GM12874 (cell line): ENCODE data around the gene C1orf174.

ENCODE experiments used
- TF ChIP-seq, protein P1 (sequence below): IDR thresholded peaks from 2 replicates; pipeline ENCODE4 v1.5.1; 2011; ENCODE audit warnings: low read depth, mild to moderate bottlenecking, control low read depth, low read length, moderate library complexity; ENCODE audit not compliant: insufficient read depth

Gene C1orf174

GRCh38 chr1:3856923-3857790 lies 42.9 kb downstream of the C1orf174 start, which contains the start of the genes CEP104 and DFFB:
Gene CEP104, minus strand, starts transcription at chr1:3857211. Its CDS starts 4,804 bp downstream, at chr1:3852407.
Gene DFFB, plus strand, starts transcription at chr1:3857476. Its CDS starts 128 bp downstream, at chr1:3857604.
- TF ChIP-seq, protein P1, sequence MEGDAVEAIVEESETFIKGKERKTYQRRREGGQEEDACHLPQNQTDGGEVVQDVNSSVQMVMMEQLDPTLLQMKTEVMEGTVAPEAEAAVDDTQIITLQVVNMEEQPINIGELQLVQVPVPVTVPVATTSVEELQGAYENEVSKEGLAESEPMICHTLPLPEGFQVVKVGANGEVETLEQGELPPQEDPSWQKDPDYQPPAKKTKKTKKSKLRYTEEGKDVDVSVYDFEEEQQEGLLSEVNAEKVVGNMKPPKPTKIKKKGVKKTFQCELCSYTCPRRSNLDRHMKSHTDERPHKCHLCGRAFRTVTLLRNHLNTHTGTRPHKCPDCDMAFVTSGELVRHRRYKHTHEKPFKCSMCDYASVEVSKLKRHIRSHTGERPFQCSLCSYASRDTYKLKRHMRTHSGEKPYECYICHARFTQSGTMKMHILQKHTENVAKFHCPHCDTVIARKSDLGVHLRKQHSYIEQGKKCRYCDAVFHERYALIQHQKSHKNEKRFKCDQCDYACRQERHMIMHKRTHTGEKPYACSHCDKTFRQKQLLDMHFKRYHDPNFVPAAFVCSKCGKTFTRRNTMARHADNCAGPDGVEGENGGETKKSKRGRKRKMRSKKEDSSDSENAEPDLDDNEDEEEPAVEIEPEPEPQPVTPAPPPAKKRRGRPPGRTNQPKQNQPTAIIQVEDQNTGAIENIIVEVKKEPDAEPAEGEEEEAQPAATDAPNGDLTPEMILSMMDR = peak; percentile 57

DNA sequence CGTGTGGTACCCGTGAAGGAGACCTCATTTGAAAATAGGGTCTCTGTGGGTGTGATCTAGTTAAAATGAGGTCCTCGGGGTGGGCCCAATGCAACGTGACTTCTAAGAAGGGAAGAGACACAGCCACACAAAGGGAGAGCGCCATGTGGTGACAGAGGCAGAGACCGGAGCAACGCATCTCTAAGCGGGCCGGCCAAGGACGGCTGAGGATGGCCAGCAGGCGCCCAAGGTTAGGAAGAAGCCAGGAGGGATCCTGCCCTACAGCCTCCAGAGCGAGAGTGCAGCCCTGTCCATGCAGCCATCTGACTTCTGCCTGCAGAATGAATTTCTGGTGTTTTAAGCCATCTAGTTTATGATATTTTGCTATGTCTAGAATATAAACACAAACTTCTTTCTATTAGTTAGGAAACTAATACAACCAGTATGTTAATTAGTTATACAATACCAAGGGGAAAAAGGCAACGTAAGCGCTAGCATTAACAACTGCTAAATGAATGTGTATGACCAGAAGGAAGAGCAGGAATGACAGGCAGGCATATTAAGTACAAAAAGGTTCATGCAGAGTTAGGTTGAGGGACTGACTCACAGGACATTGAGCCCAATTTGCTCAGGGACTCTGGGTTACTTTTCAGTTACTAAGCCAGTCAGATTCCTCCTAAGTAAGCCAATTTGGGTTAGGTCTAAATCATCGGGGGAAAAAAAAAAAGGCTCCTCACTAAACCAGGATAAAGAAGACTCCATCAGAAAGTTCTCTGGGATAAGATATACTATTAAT lies 47.2 kb downstream of the C1orf174 start:
- TF ChIP-seq, protein P1 = no peak

DNA sequence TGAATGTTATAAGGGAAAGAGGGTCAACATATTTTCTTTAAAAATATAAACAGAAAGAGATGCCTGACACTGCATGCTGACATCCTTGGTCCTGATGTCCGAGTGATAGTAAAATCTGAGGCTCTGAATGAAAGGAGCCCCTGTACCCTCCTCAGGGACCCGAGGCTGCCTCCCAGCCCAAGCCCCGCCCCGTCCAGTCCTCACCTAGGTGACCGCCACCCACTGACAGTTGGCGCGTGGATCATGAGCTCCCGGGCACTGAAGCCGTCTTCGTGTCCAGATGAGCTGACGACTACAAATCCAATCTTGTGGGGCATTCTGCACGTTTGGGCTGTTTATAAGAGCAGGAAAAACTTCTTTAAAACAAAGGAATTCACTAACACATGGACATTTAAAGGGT lies 48.0 kb downstream of the C1orf174 start:
- TF ChIP-seq, protein P1 = no peak

GRCh38 chr1:3851292-3851691 lies 48.8 kb downstream of the C1orf174 start:
- TF ChIP-seq, protein P1 = no peak

- TF ChIP-seq, protein P1 = no peak
These were observed 49.2 kb downstream of the C1orf174 start for GRCh38 chr1:3850857-3851256.

GRCh38 chr1:3847081-3847480 lies 53.0 kb downstream of the C1orf174 start:
- TF ChIP-seq, protein P1 = no peak

DNA sequence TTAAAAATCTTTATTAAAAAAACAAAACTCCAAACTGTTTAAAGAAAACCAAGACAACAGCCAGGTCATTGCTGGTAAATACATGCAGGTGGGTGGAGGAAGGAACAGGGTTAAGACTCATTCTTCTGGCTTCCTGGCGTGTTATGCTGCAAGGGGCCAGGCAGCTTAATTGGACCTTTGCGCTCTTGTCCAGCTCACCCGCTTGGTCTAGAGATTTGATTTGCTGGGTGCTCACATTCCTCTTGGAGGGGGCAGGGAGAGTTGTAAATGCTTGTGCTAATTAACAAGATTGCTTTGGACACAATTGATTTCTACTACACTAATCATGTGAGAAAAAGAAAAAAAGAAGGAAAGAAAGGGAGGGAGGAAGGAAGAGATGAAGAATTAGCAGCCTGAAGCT lies 53.5 kb downstream of the C1orf174 start:
- TF ChIP-seq, protein P1 = no peak
